DOHH2 (cell line): ENCODE results near the gene HIVEP2.

Experiments
- H3F3A ChIP-seq: fragments of 200-600 bp; sonication (generic), shearing (Covaris generic); 2 replicates; pipeline ENCODE4 v1.6.0; 2016; ENCODE audit warnings: antibody characterized with exemption, mild to moderate bottlenecking; ENCODE audit not compliant: control insufficient read depth, insufficient read depth
- H3K27ac ChIP-seq: fragments of 200-600 bp; sonication (generic); 2 replicates; pipeline ENCODE4 v1.5.1; 2014; ENCODE audit warnings: low read depth, mild to moderate bottlenecking, low read length, moderate library complexity
- H3K27me3 ChIP-seq: fragments of 200-600 bp; sonication (generic); 2 replicates; pipeline ENCODE4 v1.6.1; 2014; ENCODE audit warnings: mild to moderate bottlenecking, low read length, mixed read lengths; ENCODE audit not compliant: control insufficient read depth
- H3K36me3 ChIP-seq: fragments of 200-600 bp; sonication (generic); 2 replicates; pipeline ENCODE4 v1.6.1; 2014; ENCODE audit warnings: mild to moderate bottlenecking, low read length, moderate library complexity, mixed read lengths; ENCODE audit not compliant: control insufficient read depth
- H3K4me1 ChIP-seq: fragments of 200-600 bp; sonication (generic); 2 replicates; pipeline ENCODE4 v1.6.1; 2014; ENCODE audit warnings: mild to moderate bottlenecking, low read length, mixed read lengths; ENCODE audit not compliant: control insufficient read depth
- H3K4me2 ChIP-seq: fragments of 200-600 bp; sonication (generic); 2 replicates; pipeline ENCODE4 v1.6.0; 2014; ENCODE audit warnings: mild to moderate bottlenecking, low read length, moderate library complexity
- H3K4me3 ChIP-seq: fragments of 200-600 bp; sonication (generic); 2 replicates; pipeline ENCODE4 v1.5.1; 2014; ENCODE audit warnings: mild to moderate bottlenecking, low read length, mixed read lengths
- H3K79me2 ChIP-seq: fragments of 200-600 bp; sonication (generic); 2 replicates; pipeline ENCODE4 v1.6.1; 2014; ENCODE audit warnings: mild to moderate bottlenecking, low read length, mixed read lengths; ENCODE audit not compliant: control insufficient read depth
- H3K9me2 ChIP-seq: fragments of 200-600 bp; sonication (generic); replicated peaks from 2 replicates; pipeline ENCODE4 v1.6.1; 2014; ENCODE audit warnings: mild to moderate bottlenecking, low read length, mixed read lengths; ENCODE audit not compliant: control insufficient read depth
- H3K9me3 ChIP-seq: fragments of 200-600 bp; sonication (generic); 2 replicates; pipeline ENCODE4 v1.6.1; 2014; ENCODE audit warnings: antibody characterized with exemption, low read length, mixed read lengths; ENCODE audit not compliant: control insufficient read depth, insufficient read depth
- H4K20me1 ChIP-seq: fragments of 200-600 bp; sonication (generic); 2 replicates; pipeline ENCODE4 v1.6.0; 2014; ENCODE audit warnings: low read depth, mild to moderate bottlenecking, antibody characterized with exemption, low read length, moderate library complexity; ENCODE audit not compliant: control insufficient read depth, insufficient read depth
- EZH2phosphoT487 ChIP-seq: fragments of 200-600 bp; sonication (generic); IDR thresholded peaks from 2 replicates; pipeline ENCODE4 v1.6.1; 2017; ENCODE audit warnings: borderline replicate concordance, mild to moderate bottlenecking, antibody characterized with exemption, low read length, moderate library complexity, mixed read lengths
- TF ChIP-seq, protein P1 (sequence below): fragments of 200-600 bp; sonication (generic); IDR thresholded peaks from one replicate; pipeline ENCODE4 v1.5.1; 2014; ENCODE audit warnings: antibody characterized with exemption, mild to moderate bottlenecking, low read depth, low read length; ENCODE audit not compliant: poor library complexity, severe bottlenecking

Gene HIVEP2

DNA sequence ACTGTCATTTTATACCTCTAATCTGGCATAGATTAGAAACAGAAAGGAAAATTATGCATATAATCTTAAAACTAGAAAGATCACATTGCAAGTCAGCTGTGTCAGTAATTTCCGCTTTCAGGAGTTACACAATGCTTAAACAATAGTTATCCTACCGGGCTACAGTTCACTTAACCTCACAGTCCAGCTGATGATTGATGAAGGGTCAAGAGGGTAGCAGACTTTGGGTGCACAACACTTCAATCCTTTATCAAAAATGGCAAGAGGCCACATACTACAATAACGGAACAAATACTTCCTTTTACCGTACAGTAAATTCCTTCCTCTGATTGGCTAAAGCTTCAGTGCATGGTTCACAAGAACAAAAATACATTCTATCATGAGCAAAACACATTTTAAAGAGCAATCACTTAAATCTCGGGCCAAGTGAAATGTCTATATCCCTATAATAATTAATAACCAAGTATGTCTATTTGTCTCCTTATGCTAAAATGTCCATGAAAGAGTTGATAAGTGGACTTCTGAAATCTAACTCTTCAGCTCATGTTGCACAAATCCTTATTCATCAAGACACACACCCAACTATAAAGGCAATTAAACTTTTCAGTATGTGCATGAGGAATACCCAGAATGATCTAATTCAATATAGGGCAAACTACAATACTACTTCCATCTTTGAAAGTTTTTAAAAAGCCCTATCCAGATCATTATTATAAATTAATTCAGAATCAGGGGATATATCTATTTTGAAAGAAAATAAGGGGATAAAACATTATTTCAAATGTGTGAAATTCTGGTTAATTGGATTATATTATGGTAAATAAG is 76.8 kb downstream of the HIVEP2 start:
- 0 out of 2 replicates have a peak, but pooled peaks cover 3% of the 10 kb centered on the region for H3K36me3 ChIP-seq
- no peaks in the 10 kb centered on the region for H3F3A ChIP-seq
- H3K9me2 ChIP-seq: no peaks in the 10 kb centered on the region
- peak overlapping the region; percentile 42 for H3K4me2 ChIP-seq
- TF ChIP-seq, protein P1, sequence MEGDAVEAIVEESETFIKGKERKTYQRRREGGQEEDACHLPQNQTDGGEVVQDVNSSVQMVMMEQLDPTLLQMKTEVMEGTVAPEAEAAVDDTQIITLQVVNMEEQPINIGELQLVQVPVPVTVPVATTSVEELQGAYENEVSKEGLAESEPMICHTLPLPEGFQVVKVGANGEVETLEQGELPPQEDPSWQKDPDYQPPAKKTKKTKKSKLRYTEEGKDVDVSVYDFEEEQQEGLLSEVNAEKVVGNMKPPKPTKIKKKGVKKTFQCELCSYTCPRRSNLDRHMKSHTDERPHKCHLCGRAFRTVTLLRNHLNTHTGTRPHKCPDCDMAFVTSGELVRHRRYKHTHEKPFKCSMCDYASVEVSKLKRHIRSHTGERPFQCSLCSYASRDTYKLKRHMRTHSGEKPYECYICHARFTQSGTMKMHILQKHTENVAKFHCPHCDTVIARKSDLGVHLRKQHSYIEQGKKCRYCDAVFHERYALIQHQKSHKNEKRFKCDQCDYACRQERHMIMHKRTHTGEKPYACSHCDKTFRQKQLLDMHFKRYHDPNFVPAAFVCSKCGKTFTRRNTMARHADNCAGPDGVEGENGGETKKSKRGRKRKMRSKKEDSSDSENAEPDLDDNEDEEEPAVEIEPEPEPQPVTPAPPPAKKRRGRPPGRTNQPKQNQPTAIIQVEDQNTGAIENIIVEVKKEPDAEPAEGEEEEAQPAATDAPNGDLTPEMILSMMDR: no peak
- no peak for TF ChIP-seq EZH2phosphoT487
- no peak overlapping the region for H3K27ac ChIP-seq
- H3K4me3 ChIP-seq: no peak overlapping the region
- no peaks in the 10 kb centered on the region for H3K9me3 ChIP-seq
- peaks cover 67% of the 10 kb centered on the region for H3K79me2 ChIP-seq
- no peaks in the 10 kb centered on the region for H4K20me1 ChIP-seq
- H3K4me1 ChIP-seq: peaks cover 31% of the 10 kb centered on the region
- no peaks in the 10 kb centered on the region for H3K27me3 ChIP-seq

GRCh38 chr6:142867355-142867801 is 77.6 kb downstream of the HIVEP2 start:
- H3K27ac ChIP-seq: no peak overlapping the region
- H3K79me2 ChIP-seq: peaks cover 58% of the 10 kb centered on the region
- H3K4me1 ChIP-seq: peaks cover 24% of the 10 kb centered on the region
- no peaks in the 10 kb centered on the region for H3K9me3 ChIP-seq
- no peaks in the 10 kb centered on the region for H4K20me1 ChIP-seq
- TF ChIP-seq EZH2phosphoT487: no peak
- TF ChIP-seq, protein P1: no peak
- H3K27me3 ChIP-seq: no peaks in the 10 kb centered on the region
- H3K36me3 ChIP-seq: 0 out of 2 replicates have a peak, but pooled peaks cover 3% of the 10 kb centered on the region
- H3K9me2 ChIP-seq: no peaks in the 10 kb centered on the region
- H3K4me3 ChIP-seq: no peak overlapping the region
- H3F3A ChIP-seq: no peaks in the 10 kb centered on the region
- H3K4me2 ChIP-seq: peak overlapping the region; percentile 42; the same call in 1 of the 2 replicates

GRCh38 chr6:142863981-142864380 is 81.0 kb downstream of the HIVEP2 start:
- Histone ChIP-seq H3K79me2 (peaks cover 36% of the 10 kb centered on the region), H3K4me3 (no peak overlapping the region), H3K27ac (no peak overlapping the region), H3K9me2 (no peaks in the 10 kb centered on the region), H3K4me2 (no peak overlapping the region), H3F3A (peaks cover 4% of the 10 kb centered on the region; the same call in 1 of the 2 replicates), H3K4me1 (peaks cover 25% of the 10 kb centered on the region), H4K20me1 (no peaks in the 10 kb centered on the region), H3K27me3 (no peaks in the 10 kb centered on the region), H3K36me3 (0 out of 2 replicates have a peak, but pooled peaks cover 3% of the 10 kb centered on the region), H3K9me3 (no peaks in the 10 kb centered on the region)
- TF ChIP-seq EZH2phosphoT487: no peak
- TF ChIP-seq, protein P1: no peak
